LNCAP (cell line): ENCODE results near the gene NT5DC2.

Experiments
- CTCF ChIP-seq: fragments of 450-650 bp; IDR thresholded peaks from 2 replicates; pipeline ENCODE4 v1.5.1; 2017; ENCODE audit warnings: mild to moderate bottlenecking

The NT5DC2 gene

GRCh38 chr3:52477796-52478095 lies 55.9 kb downstream of the NT5DC2 start:
- no peak for TF ChIP-seq CTCF

- TF ChIP-seq CTCF, result no peak
Measured at GRCh38 chr3:52477076-52477795, 56.4 kb downstream of the NT5DC2 start.
